Measurements from ENCODE around the gene TIMM13. TPM values are rescaled to one million over a fixed set of nuclear protein-coding genes. Genes with fewer than 3 reads are reported as not detected.

TIMM13 gene
- total RNA-seq, 1 donor from 2014 or later = 91.5 TPM

DNA sequence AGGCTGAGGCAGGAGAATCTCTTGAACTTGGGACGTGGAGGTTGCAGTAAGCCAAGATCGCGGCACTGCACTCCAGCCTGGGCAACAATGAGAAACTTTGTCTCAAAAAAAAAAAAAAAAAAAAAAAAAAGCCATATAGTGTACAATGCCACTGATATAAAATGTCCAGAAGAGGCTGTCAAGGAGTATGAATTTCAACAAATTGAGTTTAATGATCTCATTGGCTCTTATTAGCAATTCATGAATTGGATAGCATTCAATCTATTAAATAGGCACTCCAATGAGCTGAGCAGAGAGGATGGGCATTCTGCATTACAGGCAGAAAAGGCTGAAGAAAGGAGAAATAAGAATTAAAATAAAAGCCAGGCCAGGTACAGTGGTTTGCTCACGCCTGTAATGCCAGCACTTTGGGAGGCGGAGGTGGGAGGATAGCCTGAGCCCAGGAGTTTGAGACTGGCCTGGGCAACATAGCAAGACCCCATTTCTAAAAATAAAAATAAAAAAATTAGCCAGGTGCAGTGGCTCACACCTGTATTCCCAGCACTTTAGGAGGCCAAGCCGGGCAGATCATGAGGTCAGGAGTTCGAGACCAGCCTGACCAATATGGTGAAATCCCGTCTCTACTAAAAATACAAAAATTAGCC lies 30.1 kb upstream of the TIMM13 start:
- TF ChIP-seq, protein P1, sequence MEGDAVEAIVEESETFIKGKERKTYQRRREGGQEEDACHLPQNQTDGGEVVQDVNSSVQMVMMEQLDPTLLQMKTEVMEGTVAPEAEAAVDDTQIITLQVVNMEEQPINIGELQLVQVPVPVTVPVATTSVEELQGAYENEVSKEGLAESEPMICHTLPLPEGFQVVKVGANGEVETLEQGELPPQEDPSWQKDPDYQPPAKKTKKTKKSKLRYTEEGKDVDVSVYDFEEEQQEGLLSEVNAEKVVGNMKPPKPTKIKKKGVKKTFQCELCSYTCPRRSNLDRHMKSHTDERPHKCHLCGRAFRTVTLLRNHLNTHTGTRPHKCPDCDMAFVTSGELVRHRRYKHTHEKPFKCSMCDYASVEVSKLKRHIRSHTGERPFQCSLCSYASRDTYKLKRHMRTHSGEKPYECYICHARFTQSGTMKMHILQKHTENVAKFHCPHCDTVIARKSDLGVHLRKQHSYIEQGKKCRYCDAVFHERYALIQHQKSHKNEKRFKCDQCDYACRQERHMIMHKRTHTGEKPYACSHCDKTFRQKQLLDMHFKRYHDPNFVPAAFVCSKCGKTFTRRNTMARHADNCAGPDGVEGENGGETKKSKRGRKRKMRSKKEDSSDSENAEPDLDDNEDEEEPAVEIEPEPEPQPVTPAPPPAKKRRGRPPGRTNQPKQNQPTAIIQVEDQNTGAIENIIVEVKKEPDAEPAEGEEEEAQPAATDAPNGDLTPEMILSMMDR (IDR thresholded peaks at IDR 0.05; ENCODE audit: partially characterized antibody, unreplicated experiment) = no peak
- no peaks in the 10 kb centered on the region for H3K36me3 Mint-ChIP-seq (ENCODE audit: unreplicated experiment)
- peaks cover 6% of the 10 kb centered on the region for H3K9me3 Mint-ChIP-seq (ENCODE audit: unreplicated experiment)
- H3K4me3 Mint-ChIP-seq (ENCODE audit: unreplicated experiment) = no peak overlapping the region
- DNase-seq = no peak
- H3K27ac Mint-ChIP-seq (ENCODE audit: unreplicated experiment) = peak overlapping the region; percentile 66
- H3K4me1 Mint-ChIP-seq (ENCODE audit: low read depth, unreplicated experiment) = peaks cover 1% of the 10 kb centered on the region
- H3K27me3 Mint-ChIP-seq (ENCODE audit: unreplicated experiment) = peaks cover under 1% of the 10 kb centered on the region

DNA sequence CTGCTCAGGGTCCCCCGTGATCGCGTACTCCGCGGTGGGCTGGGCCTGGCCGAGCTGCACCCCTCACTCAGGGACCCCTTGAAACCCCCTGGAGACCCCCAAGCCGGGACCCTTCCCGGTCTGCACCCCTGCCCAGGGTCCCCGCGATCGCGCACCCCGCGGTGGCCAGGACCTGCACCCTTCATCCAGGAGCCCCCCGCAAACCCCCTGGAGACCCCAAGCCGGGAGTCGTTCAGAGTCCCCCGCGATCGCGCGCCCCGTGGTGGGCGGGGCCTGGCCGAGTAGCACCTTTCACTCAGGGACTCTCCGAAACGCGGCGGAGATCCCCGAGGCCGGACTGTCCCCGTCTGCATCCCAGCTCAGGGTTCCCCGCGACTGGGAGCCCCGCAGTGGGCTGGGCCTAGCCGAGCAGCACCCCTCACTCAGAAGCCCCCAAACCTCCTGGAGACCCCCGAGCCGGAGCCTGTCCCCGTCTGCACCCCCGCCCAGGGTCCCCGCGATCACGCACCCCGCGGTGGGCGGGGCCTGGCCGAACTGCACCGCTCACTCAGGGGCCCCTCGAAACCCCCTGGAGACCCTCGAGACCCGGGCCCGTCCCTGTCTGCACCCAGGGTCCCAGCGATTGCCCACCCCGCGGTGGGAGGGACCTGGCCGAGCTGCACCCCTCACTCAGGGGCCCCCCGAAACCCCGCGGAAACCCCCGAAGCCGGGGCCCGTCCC lies 28.6 kb upstream of the TIMM13 start:
- peaks cover 2% of the 10 kb centered on the region for H3K27me3 Mint-ChIP-seq (ENCODE audit: unreplicated experiment)
- H3K4me3 Mint-ChIP-seq (ENCODE audit: unreplicated experiment) = peak overlapping the region; percentile 83
- H3K36me3 Mint-ChIP-seq (ENCODE audit: unreplicated experiment) = no peaks in the 10 kb centered on the region
- H3K9me3 Mint-ChIP-seq (ENCODE audit: unreplicated experiment) = peaks cover 8% of the 10 kb centered on the region
- H3K4me1 Mint-ChIP-seq (ENCODE audit: low read depth, unreplicated experiment) = no peaks in the 10 kb centered on the region
- no peak for DNase-seq
- TF ChIP-seq, protein P1 (IDR thresholded peaks at IDR 0.05; ENCODE audit: partially characterized antibody, unreplicated experiment) = no peak
- H3K27ac Mint-ChIP-seq (ENCODE audit: unreplicated experiment) = no peak overlapping the region

DNA sequence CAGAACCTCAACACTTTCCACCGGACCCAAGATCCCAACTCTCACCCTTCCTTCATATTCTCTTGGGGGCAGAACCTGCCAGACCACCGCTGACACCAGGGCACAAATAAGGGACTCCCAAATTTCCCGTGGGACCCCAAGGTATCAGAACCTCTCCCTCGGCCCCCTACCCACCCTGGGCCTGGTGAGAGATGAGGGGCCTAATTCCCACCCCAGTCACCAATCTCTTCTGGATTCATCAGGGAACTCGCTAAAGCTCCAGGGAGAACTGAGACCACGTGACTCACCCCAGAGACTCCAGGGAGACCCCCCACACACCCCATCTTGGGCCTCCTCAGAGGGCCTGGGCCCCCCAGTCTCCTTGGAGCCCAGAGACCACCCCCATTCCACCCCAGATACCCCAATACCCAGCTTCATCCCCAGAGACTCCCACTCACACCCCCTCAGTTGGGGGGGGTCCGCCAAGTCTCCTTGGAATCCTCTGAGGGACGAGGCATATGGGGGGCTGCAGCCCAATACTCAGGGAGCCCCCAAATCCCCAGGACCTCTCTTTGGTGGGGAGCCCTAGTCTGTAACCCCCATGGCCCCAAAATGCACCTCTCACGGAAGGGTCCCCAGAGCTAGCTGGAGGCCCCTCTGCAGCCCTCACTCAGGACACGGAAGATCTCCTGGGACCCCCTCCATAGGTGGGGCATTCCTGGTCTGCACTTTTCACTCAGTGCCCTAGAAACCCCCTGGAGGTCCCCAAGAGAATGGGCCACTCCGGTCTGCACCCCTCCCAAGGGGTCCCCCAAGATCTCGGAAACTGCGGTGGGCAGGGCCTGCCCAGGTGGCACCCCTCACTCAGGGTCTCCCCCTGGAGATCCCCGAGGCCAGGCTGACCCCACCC lies 27.8 kb upstream of the TIMM13 start:
- TF ChIP-seq, protein P1 (IDR thresholded peaks at IDR 0.05; ENCODE audit: partially characterized antibody, unreplicated experiment) = no peak
- H3K4me1 Mint-ChIP-seq (ENCODE audit: low read depth, unreplicated experiment) = no peaks in the 10 kb centered on the region
- peaks cover 8% of the 10 kb centered on the region for H3K9me3 Mint-ChIP-seq (ENCODE audit: unreplicated experiment)

DNA sequence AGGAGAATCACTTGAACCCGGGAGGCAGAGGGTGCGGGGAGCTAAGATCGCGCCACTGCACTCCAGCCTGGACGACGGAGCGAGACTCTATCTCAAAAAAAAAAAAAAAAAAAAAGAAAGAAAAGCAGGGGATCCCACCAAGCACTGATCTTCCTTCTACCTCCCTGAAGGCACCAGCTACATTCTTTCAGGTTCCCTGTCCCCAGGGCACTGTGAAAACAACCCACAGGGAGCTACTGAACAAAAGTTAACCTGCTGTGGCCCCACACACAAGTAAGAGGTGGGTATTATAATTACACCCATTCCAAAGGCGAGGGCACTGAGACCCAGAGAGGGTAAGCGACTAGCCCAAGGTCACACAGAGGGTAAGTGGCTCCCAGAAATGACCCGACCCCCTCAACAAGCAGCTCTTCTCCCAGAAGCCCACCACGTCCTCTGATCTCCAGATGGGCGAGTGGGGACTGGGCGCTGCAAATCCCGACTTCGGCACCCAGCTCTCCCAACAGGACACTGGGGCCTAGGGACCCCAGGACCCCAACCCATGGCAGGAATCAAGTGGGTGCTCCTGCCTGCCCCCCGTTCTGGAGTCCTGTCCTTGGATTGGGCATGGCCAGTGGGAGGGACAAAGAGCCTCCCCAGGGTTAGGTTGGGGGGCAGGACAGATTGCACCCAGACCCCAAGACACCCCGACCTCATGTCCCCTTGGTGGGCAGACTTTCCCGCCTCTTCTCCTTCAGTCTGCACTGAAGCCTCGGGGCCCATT lies 27.0 kb upstream of the TIMM13 start:
- no peaks in the 10 kb centered on the region for H3K36me3 Mint-ChIP-seq (ENCODE audit: unreplicated experiment)
- peaks cover 5% of the 10 kb centered on the region for H3K9me3 Mint-ChIP-seq (ENCODE audit: unreplicated experiment)
- TF ChIP-seq, protein P1 (IDR thresholded peaks at IDR 0.05; ENCODE audit: partially characterized antibody, unreplicated experiment) = no peak
- H3K4me3 Mint-ChIP-seq (ENCODE audit: unreplicated experiment) = peak overlapping the region; percentile 83
- no peak overlapping the region for H3K27ac Mint-ChIP-seq (ENCODE audit: unreplicated experiment)
- no peak for DNase-seq
- no peaks in the 10 kb centered on the region for H3K4me1 Mint-ChIP-seq (ENCODE audit: low read depth, unreplicated experiment)
- H3K27me3 Mint-ChIP-seq (ENCODE audit: unreplicated experiment) = peaks cover 2% of the 10 kb centered on the region

More for the DNA sequence above, 27.8 kb upstream of the TIMM13 start:
- Mint-ChIP-seq H3K4me3 (ENCODE audit: unreplicated experiment) (peak overlapping the region; percentile 83), H3K27me3 (ENCODE audit: unreplicated experiment) (peaks cover 2% of the 10 kb centered on the region), H3K27ac (ENCODE audit: unreplicated experiment) (no peak overlapping the region), H3K36me3 (ENCODE audit: unreplicated experiment) (no peaks in the 10 kb centered on the region)
- no peak for DNase-seq
